OCI-M2 (cell line): ENCODE results near the gene GSN.

ENCODE experiments used
- DNase-seq: peaks from one replicate; lab custom pipeline; 2025; ENCODE audit not compliant: unreplicated experiment; lab: John Stamatoyannopoulos, UW

GSN gene

GRCh38 chr9:121267689-121268597 is at the start of gene GSN:
TSS of gene GSN (plus strand) at chr9:121268162. CDS start at chr9:121301972, 33,810 bp downstream.
- no peak for DNase-seq

- DNase-seq = no peak
These were observed 49.5 kb upstream of the GSN start for GRCh38 chr9:121218357-121219027.

GRCh38 chr9:121219530-121219929 is 48.4 kb upstream of the GSN start:
- no peak for DNase-seq

- no peak for DNase-seq
These were observed 46.8 kb upstream of the GSN start for GRCh38 chr9:121220996-121221663.

GRCh38 chr9:121221664-121222055 is 46.3 kb upstream of the GSN start:
- DNase-seq = no peak

- DNase-seq = no peak
These were observed 45.3 kb upstream of the GSN start for GRCh38 chr9:121222524-121223171.

GRCh38 chr9:121225240-121225639 is 42.7 kb upstream of the GSN start:
- no peak for DNase-seq

- no peak for DNase-seq
These were observed 41.8 kb upstream of the GSN start for GRCh38 chr9:121226175-121226574.

GRCh38 chr9:121227862-121228261 is 40.1 kb upstream of the GSN start:
- no peak for DNase-seq

- DNase-seq = no peak
These were observed 37.7 kb upstream of the GSN start for GRCh38 chr9:121230256-121230655.

GRCh38 chr9:121232251-121232650 is 35.7 kb upstream of the GSN start:
- DNase-seq = no peak

- DNase-seq = no peak
These were observed 33.8 kb upstream of the GSN start for GRCh38 chr9:121233906-121234831.

GRCh38 chr9:121234832-121235161 is 33.2 kb upstream of the GSN start:
- DNase-seq = no peak

GRCh38 chr9:121235512-121235911 is 32.5 kb upstream of the GSN start:
- no peak for DNase-seq

GRCh38 chr9:121237916-121238315 is 30.0 kb upstream of the GSN start:
- DNase-seq = no peak

GRCh38 chr9:121239071-121239470 is 28.9 kb upstream of the GSN start:
- DNase-seq = no peak

- DNase-seq = no peak
These were observed 28.1 kb upstream of the GSN start for GRCh38 chr9:121239851-121240250.

- DNase-seq = no peak
These were observed 27.4 kb upstream of the GSN start for GRCh38 chr9:121240472-121241135.

- DNase-seq = no peak
These were observed 25.6 kb upstream of the GSN start for GRCh38 chr9:121242219-121242958.
